ENCODE data around the gene FEM1B. TPM values are rescaled to one million over a fixed set of nuclear protein-coding genes. Genes with fewer than 3 reads are reported as not detected.

FEM1B gene
- total RNA-seq, 1 experiment from 2014 or later = 22.1 TPM

- ATAC-seq = no peak
- Histone ChIP-seq H3K27me3 (ENCODE audit: low read length) (no peaks in the 10 kb centered on the region), H4K20me1 (ENCODE audit: low read length) (no peaks in the 10 kb centered on the region), H3K27ac (ENCODE audit: low read length) (no peak overlapping the region), H3K9ac (ENCODE audit: low read length) (no peak overlapping the region), H3K36me3 (ENCODE audit: low read depth, low read length) (no peaks in the 10 kb centered on the region), H3F3A (ENCODE audit: low read length, unreplicated experiment) (no peaks in the 10 kb centered on the region), H3K9me2 (replicated peaks; ENCODE audit: low read length) (no peaks in the 10 kb centered on the region), H3K79me2 (ENCODE audit: low read length) (no peaks in the 10 kb centered on the region), H3K4me2 (ENCODE audit: low read length) (no peak overlapping the region), H3K9me3 (ENCODE audit: low read length) (no peaks in the 10 kb centered on the region), H2AFZ (ENCODE audit: low read length) (no peak overlapping the region; the same call in 1 of the 2 replicates), H3K4me1 (ENCODE audit: insufficient read depth, low read length) (no peaks in the 10 kb centered on the region), H3K4me3 (ENCODE audit: low read length) (no peak overlapping the region)
- CTCF ChIA-PET = interaction anchor here (0.6 to 1.4 kb wide), 4 partner anchors 15 to 54 kb away, joined by 3 to 31 read pairs (median 4); partner anchors contain the start of gene FEM1B
- no peak for DNase-seq
- intact Hi-C loops (cut with micrococcal nuclease) = loop anchor here (5.0 to 10.0 kb wide), 2 partner anchors 237 to 260 kb away; no protein-coding TSS in a partner anchor
- TF ChIP-seq CTCF (conservative IDR thresholded peaks at IDR 0.05; ENCODE audit: low read depth, low read length) (no peak), EZH2phosphoT487 (IDR thresholded peaks at IDR 0.05; ENCODE audit: borderline replicate concordance, low read length) (no peak), EZH2 (IDR thresholded peaks at IDR 0.05; ENCODE audit: low read length, unreplicated experiment) (no peak)
- POLR2A ChIA-PET (ENCODE audit: unreplicated experiment) = no interaction called here
- no TSS peak for BruUV-seq (replicated peaks)
Observed at GRCh38 chr15:68307131-68307928, 29.8 kb downstream of the FEM1B start.

- Histone ChIP-seq H3K9me2 (replicated peaks; ENCODE audit: low read length) (no peaks in the 10 kb centered on the region), H3K36me3 (ENCODE audit: low read depth, low read length) (no peaks in the 10 kb centered on the region), H2AFZ (ENCODE audit: low read length) (no peak overlapping the region), H3K27ac (ENCODE audit: low read length) (no peak overlapping the region), H3F3A (ENCODE audit: low read length, unreplicated experiment) (no peaks in the 10 kb centered on the region), H3K27me3 (ENCODE audit: low read length) (no peaks in the 10 kb centered on the region), H3K4me3 (ENCODE audit: low read length) (no peak overlapping the region), H3K9ac (ENCODE audit: low read length) (no peak overlapping the region), H3K79me2 (ENCODE audit: low read length) (no peaks in the 10 kb centered on the region), H4K20me1 (ENCODE audit: low read length) (no peaks in the 10 kb centered on the region), H3K9me3 (ENCODE audit: low read length) (no peaks in the 10 kb centered on the region), H3K4me1 (ENCODE audit: insufficient read depth, low read length) (no peaks in the 10 kb centered on the region), H3K4me2 (ENCODE audit: low read length) (no peak overlapping the region)
- DNase-seq = no peak
- CTCF ChIA-PET = no interaction called here
- TF ChIP-seq EZH2phosphoT487 (IDR thresholded peaks at IDR 0.05; ENCODE audit: borderline replicate concordance, low read length) = no peak
- no peak for TF ChIP-seq CTCF (conservative IDR thresholded peaks at IDR 0.05; ENCODE audit: low read depth, low read length)
- TF ChIP-seq EZH2 (IDR thresholded peaks at IDR 0.05; ENCODE audit: low read length, unreplicated experiment) = no peak
- intact Hi-C loops (cut with micrococcal nuclease) = loop anchor here (5.0 to 10.0 kb wide), 2 partner anchors 236 to 258 kb away; no protein-coding TSS in a partner anchor
- no peak for ATAC-seq
- BruUV-seq (replicated peaks) = no TSS peak
- POLR2A ChIA-PET (ENCODE audit: unreplicated experiment) = no interaction called here
Observed at GRCh38 chr15:68309024-68309423, 31.5 kb downstream of the FEM1B start.

DNA sequence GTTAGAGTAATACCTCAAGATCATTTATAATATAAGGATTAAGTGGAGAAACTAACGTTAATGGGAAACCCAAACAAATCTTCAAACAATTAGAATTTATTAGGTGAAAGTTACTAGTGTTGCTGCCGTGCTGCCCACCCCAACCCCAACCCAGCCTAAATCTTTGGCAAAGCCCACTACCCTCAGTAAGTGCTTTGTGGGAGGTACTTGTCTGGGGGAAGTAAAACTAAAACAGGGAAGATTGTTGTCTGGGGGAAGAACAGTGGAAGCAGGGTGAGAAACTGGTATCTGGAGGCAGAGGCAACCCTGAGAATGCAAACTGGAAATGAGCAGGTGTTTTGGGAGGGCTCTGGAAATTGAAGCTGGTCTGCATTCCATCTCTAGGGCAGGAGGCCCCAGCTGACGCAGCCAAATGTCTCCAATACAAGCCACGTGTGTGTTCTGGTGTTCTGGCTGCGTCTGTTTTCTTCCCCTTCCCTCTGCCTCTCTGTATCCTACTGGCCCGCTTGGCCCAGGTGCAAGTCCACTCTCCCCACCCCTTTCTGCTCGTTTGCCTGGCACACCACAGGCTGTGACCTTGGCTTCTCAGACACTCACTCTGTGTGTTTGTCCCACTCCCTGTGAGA, 32.7 kb downstream of the FEM1B start:
- no peak overlapping the region for H3K4me3 ChIP-seq (ENCODE audit: low read length)
- ATAC-seq (no peak), DNase-seq (no peak)
- no peak overlapping the region for H3K9ac ChIP-seq (ENCODE audit: low read length)
- H3K9me3 ChIP-seq (ENCODE audit: low read length) = no peaks in the 10 kb centered on the region
- no peaks in the 10 kb centered on the region for H4K20me1 ChIP-seq (ENCODE audit: low read length)
- H3K79me2 ChIP-seq (ENCODE audit: low read length) = no peaks in the 10 kb centered on the region
- POLR2A ChIA-PET (ENCODE audit: unreplicated experiment) = no interaction called here
- H3F3A ChIP-seq (ENCODE audit: low read length, unreplicated experiment) = no peaks in the 10 kb centered on the region
- no peaks in the 10 kb centered on the region for H3K4me1 ChIP-seq (ENCODE audit: insufficient read depth, low read length)
- no peak overlapping the region for H3K27ac ChIP-seq (ENCODE audit: low read length)
- intact Hi-C loops (cut with micrococcal nuclease) = no loop called here
- no peaks in the 10 kb centered on the region for H3K9me2 ChIP-seq (replicated peaks; ENCODE audit: low read length)
- no peaks in the 10 kb centered on the region for H3K36me3 ChIP-seq (ENCODE audit: low read depth, low read length)
- H2AFZ ChIP-seq (ENCODE audit: low read length) = no peak overlapping the region
- no peak for TF ChIP-seq EZH2phosphoT487 (IDR thresholded peaks at IDR 0.05; ENCODE audit: borderline replicate concordance, low read length)
- no peak for TF ChIP-seq CTCF (conservative IDR thresholded peaks at IDR 0.05; ENCODE audit: low read depth, low read length)
- no peak for TF ChIP-seq EZH2 (IDR thresholded peaks at IDR 0.05; ENCODE audit: low read length, unreplicated experiment)
- CTCF ChIA-PET = no interaction called here
- BruUV-seq (replicated peaks) = no TSS peak
- H3K27me3 ChIP-seq (ENCODE audit: low read length) = no peaks in the 10 kb centered on the region
- H3K4me2 ChIP-seq (ENCODE audit: low read length) = no peak overlapping the region

All from PC-3 (cell line).